ENCODE results near the gene SCFD2. TPM values are rescaled to one million over a fixed set of nuclear protein-coding genes. Genes with fewer than 3 reads are reported as not detected.

Gene SCFD2
- 10 to 100 TPM; 13.1 to 27.4 (median 19.8) TPM for total RNA-seq

DNA sequence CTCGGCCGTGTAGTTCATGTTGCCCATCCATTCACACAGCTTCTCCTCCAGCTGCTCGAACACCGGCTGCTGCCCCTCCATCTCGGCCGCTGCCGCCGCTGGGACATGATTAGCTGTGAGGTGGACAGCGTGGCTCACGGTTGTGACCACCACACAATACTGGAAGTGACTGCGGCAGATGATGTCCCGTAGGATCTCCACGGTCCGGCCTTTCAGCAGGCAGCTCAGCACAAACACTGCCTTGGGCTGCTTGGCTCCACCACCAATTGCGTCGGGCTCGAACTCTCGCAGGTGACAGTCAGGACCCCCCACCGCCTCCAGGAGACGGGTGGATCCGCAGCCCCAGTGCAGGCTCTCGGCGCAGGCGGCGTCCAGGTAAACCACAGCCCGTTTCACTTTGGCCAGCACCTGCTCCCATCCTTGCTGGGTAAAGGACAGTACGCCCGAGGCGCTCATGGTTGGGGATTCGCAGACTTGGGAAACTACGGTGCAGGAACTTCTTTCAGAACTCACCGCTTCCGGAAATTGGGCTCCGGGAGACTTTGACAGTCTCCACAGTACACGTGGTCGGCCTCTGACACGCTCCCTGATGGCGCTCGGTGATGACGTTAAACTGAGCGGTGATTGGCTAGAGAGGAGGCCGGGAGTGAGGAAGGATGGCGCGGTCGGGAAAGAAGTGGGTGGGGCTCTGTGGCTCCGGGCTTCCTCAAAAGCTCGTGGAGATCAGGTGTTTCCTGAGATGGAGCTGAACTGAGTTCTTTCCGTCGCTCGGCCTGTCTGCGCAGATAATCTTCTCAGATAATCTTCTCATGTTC is at the start of gene SCFD2:
SCFD2 (minus strand) TSS at position 576 of the 815 bp plus-strand sequence.
- TF ChIP-seq, protein P1, sequence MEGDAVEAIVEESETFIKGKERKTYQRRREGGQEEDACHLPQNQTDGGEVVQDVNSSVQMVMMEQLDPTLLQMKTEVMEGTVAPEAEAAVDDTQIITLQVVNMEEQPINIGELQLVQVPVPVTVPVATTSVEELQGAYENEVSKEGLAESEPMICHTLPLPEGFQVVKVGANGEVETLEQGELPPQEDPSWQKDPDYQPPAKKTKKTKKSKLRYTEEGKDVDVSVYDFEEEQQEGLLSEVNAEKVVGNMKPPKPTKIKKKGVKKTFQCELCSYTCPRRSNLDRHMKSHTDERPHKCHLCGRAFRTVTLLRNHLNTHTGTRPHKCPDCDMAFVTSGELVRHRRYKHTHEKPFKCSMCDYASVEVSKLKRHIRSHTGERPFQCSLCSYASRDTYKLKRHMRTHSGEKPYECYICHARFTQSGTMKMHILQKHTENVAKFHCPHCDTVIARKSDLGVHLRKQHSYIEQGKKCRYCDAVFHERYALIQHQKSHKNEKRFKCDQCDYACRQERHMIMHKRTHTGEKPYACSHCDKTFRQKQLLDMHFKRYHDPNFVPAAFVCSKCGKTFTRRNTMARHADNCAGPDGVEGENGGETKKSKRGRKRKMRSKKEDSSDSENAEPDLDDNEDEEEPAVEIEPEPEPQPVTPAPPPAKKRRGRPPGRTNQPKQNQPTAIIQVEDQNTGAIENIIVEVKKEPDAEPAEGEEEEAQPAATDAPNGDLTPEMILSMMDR (IDR thresholded peaks at IDR 0.05; ENCODE audit: low read depth), result no peak

DNA sequence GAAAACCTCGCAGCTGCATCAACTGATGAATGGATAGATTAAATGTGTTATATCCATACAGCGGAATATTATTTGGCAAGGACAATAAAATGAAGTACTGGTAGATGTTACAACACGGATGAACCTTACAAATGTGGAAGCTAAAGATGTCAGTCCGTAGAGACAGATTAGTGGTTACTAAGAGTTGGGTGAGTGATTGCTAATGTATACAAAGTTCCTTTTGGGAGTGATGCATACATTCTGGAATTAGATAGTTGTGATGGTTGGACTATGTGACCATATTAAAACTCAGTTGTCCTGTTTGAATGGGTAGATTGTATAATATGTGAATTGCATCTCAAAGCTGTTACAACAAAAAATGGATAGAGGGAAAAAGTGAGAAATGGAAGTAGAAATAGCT is 14.4 kb upstream of the SCFD2 start:
- TF ChIP-seq, protein P1 (IDR thresholded peaks at IDR 0.05; ENCODE audit: low read depth), result no peak

- TF ChIP-seq, protein P1 (IDR thresholded peaks at IDR 0.05; ENCODE audit: low read depth), result no peak
Observed at GRCh38 chr4:53378171-53378482, 12.3 kb upstream of the SCFD2 start.

DNA sequence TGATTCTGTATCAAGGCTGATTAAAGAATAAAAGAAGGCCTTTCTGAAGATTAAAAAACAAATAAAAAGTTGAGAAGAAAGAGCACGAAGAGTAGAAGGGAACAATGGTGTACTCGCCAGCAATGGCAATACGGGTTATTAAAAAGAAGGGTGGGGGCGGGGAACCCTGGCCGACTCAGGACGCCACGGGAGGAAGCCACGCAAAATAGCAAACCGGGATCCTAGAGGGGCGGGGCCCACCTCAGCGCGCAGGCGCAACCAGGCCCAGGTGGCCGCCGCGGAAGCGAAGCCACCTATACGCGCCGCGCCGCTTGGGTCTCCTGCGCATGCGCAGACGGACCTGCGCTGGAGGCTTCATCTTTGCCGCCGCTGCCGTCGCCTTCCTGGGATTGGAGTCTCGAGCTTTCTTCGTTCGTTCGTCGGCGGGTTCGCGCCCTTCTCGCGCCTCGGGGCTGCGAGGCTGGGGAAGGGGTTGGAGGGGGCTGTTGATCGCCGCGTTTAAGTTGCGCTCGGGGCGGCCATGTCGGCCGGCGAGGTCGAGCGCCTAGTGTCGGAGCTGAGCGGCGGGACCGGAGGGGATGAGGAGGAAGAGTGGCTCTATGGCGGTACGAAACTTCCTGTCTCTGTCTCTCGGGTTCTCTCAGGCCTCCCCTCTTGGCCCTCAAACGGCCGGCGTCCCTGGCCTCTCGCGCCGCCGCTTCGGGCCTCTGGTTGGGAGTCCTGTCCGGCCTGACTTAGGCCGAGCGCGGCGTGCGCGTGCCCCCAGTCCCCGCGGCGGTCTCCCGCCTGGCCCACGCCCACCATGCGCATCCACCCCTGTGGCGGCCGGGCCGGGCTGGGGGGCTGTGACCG is 11.7 kb upstream of the SCFD2 start, which contains the start of gene FIP1L1:
FIP1L1 (plus strand) TSS at position 323 of the 852 bp plus-strand sequence; CDS start at position 521, 198 bp downstream.
- TF ChIP-seq, protein P1 (IDR thresholded peaks at IDR 0.05; ENCODE audit: low read depth), result no peak

DNA sequence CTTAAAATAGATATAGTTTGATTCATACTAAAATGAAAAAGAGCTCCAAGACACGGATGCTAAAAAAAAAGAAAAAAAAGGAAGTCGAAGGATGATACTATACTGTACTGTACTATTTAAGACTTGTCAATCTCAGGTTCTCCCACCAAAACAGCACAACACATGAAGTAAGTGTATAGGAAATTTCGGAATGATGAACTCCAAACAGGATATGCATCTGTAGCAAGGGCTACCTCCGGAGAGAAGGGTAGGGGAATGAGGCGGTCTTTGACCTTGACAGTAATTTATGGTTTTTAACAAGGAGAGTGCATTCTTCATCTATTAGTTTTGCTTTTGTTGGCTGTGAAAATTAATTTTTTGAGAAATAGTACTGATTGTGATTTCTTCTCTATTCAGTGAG is 11.0 kb upstream of the SCFD2 start:
- TF ChIP-seq, protein P1 (IDR thresholded peaks at IDR 0.05; ENCODE audit: low read depth), result no peak

DNA sequence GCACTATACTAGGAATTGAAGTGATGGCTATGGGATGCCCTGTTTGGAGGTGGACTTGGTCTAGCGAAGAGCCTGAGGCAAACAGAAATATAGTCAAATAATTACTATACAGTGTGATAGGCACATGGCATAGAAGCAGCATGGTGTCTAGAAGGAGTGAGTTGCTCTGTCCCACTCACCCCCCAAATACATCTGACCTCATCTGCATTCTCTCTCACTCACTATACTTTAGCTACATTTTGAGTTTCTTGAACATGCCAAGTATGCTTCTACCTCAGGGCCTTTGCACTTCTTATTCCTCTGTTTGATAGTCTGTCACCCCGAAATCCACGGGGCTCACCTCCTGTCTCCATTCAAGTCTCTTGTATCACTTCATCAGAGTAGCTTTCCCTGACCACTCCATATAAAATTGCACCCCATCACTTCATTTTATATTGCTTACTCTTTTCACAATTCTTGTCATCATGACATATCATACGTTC is 9.0 kb upstream of the SCFD2 start:
- TF ChIP-seq, protein P1 (IDR thresholded peaks at IDR 0.05; ENCODE audit: low read depth), result no peak

Data from subcutaneous adipose tissue (tissue), 4 donors.